Left kidney (tissue), 2 donors: ENCODE data around the gene LCE5A. TPM values are rescaled to one million over a fixed set of nuclear protein-coding genes. Genes with fewer than 3 reads are reported as not detected.
A peak's percentile ranks its signal among the peaks of the same experiment; 100 is the strongest.
"Not testable (repeated sequence)": the region's sequence is repeated elsewhere in the genome, so short reads cannot be mapped to it uniquely, and the experiment has no call there.

Source experiments
- DNase-seq: peaks from one replicate; pipeline ENCODE4 v3.0.0-alpha.2; 2013
- polyA plus RNA-seq: library from polyadenylated mRNA; unstranded; fragments of 120-200 nt; gene quantifications from one replicate; pipeline ENCODE4 v1.2.1, GENCODE V29; 2013; ENCODE audit not compliant: insufficient read length

The LCE5A gene
- polyA plus RNA-seq, 1 donor = 0.17 TPM

- DNase-seq = no peak
Measured at GRCh38 chr1:152516082-152516481, 5.5 kb downstream of the LCE5A start.

DNA sequence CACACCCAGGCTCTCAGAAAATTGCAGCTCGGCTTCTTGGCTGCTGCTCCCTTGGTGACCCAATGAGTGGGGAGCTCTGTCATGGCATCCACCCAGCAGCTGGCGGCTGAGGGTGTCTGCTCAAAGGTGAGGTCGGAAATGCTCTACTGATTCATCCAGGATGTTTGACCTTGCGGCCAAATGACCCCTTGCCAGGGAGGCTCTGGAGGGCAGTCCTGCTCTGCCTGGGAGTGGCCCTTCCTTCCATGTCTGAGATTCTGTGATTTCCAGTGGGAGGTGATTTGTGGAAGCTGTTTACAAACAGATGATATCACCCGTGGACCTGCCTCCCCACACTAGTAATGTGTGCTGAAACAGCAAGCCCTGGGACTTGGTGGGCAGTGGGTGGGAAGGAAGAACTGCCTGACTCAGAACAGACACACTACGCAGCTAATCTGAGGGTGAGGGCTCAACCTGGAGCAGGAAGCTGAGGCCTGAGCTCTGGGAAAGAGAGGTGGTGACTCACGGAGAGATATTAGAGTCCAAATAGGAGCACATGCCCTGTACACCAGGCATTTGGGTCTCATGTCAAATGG is 6.7 kb downstream of the LCE5A start:
- no peak for DNase-seq

GRCh38 chr1:152519851-152520250 is 9.2 kb downstream of the LCE5A start:
- no peak for DNase-seq

DNA sequence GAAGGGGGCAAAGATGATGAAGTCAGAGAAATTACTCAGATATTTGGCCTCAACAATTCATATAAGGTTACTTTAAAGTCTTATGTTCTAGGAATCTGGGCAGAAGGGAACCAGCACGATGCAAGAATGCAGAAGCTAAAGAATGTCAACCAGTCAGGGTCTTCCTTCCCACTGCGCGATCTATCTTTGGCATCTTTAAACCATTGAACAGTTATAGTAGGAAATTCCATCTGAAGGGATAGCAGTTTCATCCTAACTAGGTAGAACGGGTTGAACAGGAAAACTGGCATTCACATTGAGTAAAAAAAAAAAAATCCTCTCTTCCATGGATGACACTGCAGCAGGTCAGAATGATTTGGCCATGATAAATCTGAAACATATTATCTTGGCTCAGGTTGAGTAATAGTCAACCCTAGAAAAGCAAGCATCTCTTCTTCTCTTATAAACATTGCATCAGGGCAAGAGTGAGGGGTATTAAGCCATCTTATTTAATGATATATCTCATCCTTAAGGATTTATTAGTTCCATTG is 10.0 kb downstream of the LCE5A start:
- no peak for DNase-seq

DNA sequence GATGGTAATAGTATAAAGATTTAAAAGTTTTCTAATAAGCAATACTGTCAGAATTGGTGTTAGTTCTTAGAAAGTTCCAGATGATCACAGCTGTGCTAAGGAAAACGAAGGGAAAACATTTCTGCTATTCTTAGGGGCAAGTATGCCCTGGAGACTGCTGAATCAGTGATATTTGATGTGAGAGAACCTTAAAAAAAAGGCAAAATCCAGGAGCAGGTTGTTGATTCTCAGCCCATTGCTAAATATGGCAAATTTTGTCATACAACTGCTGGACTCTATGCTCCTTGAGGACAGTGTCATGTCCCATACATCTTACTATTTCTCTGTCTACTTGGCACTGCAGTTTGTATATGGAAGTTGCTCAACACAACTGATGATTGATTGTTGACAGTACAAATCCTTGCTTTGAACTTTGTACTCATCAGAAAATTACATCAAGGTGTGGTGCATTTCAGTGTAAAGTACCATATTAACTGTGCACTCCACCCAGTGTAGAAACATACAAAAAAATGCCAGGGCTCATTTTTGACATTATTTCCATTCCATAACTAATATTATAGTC is 14.6 kb downstream of the LCE5A start:
- DNase-seq = no peak

- DNase-seq = peak; percentile 20
Measured at GRCh38 chr1:152533327-152533938, 22.8 kb downstream of the LCE5A start.

DNA sequence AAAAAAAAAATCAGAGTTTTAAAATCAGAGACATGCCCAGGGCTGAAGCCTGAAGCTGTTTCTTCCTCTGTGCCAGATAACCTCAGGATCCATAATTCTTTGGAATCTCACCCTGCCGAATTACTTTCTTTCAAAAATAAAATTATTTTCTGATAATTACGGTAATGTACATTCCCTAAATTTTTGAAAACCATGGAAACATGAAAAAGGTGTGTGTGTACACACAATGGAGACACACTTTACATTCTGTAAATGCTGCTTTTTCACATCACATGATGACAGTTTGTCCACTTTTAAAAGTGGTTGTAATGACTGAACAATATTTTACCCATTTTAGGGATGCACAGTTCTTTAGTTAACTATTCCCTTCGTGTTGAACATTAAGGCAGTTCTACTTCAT is 25.2 kb downstream of the LCE5A start:
- no peak for DNase-seq

DNA sequence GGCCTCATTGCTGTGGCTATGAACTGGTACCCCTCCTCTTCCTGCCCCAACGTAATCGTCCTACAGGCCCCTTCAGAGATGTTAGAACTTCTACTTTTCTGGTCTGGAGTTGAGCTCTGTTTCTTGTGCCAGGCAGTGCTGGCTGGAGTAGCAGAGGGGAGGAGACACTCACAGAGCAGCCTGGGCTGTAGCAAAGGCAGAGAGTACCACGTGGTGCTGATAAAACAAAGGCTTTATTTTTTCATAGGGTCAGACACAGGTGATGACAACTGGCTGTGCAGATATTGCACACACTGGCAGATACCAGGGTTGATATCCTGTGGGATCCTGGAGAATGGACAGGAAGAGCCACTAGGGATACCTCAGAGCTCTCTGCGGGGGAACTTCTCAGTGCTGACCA is 26.9 kb downstream of the LCE5A start:
- DNase-seq = no peak

GRCh38 chr1:152539901-152540300 is 29.3 kb downstream of the LCE5A start:
- no peak for DNase-seq

- DNase-seq = no peak
Measured at GRCh38 chr1:152543820-152544219, 33.2 kb downstream of the LCE5A start.

- no peak for DNase-seq
Measured at GRCh38 chr1:152546704-152547103, 36.1 kb downstream of the LCE5A start.

DNA sequence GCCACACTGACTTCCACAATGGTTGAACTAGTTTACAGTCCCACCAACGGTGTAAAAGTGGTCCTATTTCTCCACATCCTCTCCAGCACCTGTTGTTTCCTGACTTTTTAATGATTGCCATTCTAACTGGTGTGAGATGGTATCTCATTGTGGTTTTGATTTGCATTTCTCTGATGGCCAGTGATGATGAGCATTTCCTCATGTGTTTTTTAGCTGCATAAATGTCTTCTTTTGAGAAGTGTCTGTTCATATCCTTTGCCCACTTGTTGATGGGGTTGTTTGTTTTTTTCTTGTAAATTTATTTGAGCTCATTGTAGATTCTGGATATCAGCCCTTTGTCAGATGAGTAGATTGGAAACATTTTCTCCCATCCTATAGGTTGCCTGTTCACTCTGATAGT is 37.8 kb downstream of the LCE5A start:
- DNase-seq = not testable (repeated sequence)

Other genes with a start within 250 kb of the LCE5A start
- 4.4 TPM for gene FLG, start 185.6 kb upstream of the LCE5A start, polyA plus RNA-seq
- 0.40 TPM for gene FLG2, start 150.8 kb upstream of the LCE5A start, polyA plus RNA-seq
- gene CRNN, start 96.5 kb upstream of the LCE5A start, polyA plus RNA-seq = not detected
- not detected for gene CRCT1, start 3.7 kb downstream of the LCE5A start, polyA plus RNA-seq
- gene LCE3E, start 56.0 kb downstream of the LCE5A start, polyA plus RNA-seq = not detected
- not detected for gene LCE3D, start 69.7 kb downstream of the LCE5A start, polyA plus RNA-seq
- not detected for gene LCE3C, start 89.4 kb downstream of the LCE5A start, polyA plus RNA-seq
- gene LCE3B, start 103.0 kb downstream of the LCE5A start, polyA plus RNA-seq = not detected
- gene LCE3A, start 112.3 kb downstream of the LCE5A start, polyA plus RNA-seq = not detected
- gene LCE2D, start 152.6 kb downstream of the LCE5A start, polyA plus RNA-seq = not detected
- not detected for gene LCE2C, start 164.5 kb downstream of the LCE5A start, polyA plus RNA-seq
- gene LCE2B, start 175.3 kb downstream of the LCE5A start, polyA plus RNA-seq = not detected
- gene LCE2A, start 187.5 kb downstream of the LCE5A start, polyA plus RNA-seq = not detected
- not detected for gene LCE4A, start 197.4 kb downstream of the LCE5A start, polyA plus RNA-seq
- gene KPRP, start 247.2 kb downstream of the LCE5A start, polyA plus RNA-seq = not detected